Measurements from ENCODE around the gene FAP.

- TF ChIP-seq EZH2 (IDR thresholded peaks at IDR 0.05; ENCODE audit: borderline replicate concordance, insufficient read depth, low read depth, low read length, poor library complexity, severe bottlenecking) (no peak), CTCF (IDR thresholded peaks at IDR 0.05) (no peak)
Measured at GRCh38 chr2:162245061-162245460, 1.8 kb upstream of the FAP start.
